Measurements from ENCODE around the gene SPOCD1.

SPOCD1 gene

DNA sequence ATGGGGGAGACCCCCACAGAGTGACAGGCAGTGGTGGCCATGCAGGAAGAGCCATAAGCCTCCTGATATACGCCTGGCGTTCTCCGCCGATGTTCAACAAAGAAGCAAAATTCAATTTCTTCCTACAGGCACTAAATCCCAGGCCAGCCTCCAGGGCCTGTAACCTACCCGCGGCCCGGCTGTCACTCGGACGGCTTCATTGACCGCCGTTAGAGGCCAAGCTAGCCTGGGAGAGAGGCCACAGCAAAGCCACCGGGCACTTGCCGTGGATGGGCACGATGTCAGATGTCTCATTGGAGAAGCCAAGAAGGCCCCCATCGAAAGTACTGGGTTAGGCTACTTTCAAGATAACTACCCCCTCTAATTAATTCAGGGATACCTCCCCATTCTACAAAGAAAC lies 61.4 kb downstream of the SPOCD1 start:
- no peak for DNase-seq

- peak; percentile 29 for DNase-seq
These were observed 62.0 kb downstream of the SPOCD1 start for GRCh38 chr1:31753707-31754349.

DNA sequence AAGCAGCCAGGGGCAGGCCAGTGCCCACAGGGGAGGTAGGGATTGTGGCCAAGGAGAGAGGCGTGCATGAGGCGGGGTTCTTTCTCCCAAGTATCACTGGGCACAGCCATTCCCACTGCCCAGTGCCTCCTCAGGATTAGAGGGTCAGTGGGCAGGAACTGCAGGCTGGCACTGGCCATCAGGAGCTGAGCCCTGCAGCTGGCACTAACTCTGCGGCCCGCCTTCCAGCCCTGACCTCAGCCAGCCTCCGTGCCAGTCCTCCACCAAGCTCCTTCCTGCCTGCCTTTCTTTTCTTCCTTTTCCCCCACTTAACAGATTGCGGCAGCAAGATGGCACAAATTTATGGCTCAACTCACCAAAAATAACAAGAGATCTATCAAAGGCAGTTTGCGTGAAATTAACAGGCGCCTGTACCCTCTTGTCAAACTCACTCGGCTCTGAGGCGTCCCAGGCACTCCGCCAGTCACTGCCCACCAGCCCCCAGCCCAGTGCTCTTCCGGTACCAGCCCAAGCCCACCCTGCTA lies 62.8 kb downstream of the SPOCD1 start:
- no peak for DNase-seq

DNA sequence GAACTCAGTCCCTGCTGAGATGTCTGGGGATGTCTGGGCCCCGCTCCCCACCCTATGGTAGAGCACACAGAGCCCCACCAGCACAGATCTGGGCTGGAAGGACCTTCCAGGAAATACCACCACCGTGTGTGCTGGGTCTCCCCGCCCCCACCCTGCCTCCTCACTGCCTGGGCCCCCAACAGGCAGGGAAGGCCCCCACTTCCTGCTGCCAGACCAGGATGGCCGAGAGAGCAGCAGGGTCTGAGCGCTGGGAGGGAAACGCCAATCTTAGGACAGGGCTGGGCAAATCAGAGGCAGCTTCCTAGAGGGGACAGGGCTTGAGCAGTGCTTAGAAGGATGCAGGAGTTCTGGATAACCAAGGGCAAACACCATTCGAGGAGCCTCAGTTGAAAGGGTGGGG lies 63.6 kb downstream of the SPOCD1 start:
- no peak for DNase-seq

- DNase-seq: no peak
These were observed 64.0 kb downstream of the SPOCD1 start for GRCh38 chr1:31751822-31752241.

DNA sequence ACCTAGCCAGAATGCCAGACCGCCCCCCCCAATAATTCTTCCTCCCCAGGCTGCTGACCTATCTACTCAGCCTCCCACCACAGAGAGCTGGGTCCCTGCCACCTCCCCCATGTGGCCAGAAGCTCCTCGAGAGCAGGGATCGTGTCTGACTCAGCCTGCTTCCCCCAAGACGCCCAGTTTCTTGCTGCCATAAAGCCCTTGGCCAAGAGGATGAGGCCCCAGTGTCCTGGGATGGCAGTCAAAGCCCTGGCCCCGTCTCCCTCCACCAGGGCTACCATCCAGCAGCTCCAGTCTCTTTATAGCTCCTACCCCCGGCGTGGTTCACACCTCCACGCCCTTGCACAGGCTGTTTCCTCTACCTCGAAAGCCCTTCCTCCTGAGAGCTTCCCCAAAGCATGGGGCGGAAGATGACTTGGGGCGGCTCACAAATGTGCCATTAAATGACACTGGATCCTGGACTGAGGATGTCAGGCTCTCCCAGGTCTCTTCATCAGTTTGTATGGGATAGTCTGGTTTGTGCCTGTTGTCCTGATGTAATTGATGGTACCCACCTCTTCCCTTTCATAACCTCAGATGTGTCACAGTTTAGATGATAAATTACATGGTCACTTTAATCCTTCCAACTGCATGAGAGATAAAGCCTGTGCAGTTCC lies 64.8 kb downstream of the SPOCD1 start:
- no peak for DNase-seq

GRCh38 chr1:31749785-31750735 lies 65.8 kb downstream of the SPOCD1 start:
- DNase-seq: no peak

GRCh38 chr1:31748365-31748764 lies 67.5 kb downstream of the SPOCD1 start:
- DNase-seq: no peak

DNA sequence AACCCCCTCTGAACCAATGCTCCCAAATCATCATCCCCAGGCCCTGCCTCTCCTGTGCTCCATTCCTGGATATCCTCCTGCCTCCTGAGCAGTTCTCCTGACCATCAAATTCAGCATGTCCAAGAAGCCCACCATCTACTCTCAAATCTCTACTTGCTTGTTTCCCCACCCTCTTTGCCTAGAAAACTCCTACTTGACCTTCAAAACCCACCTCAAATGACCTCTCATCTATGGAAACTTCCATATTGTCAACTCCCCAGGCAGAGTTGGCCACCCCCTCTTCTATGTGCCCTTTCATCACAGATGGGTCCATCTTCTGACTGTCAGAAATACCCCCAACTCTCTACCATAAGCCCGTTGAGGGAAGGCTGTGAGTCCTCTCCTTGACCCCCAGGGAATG lies 68.5 kb downstream of the SPOCD1 start:
- no peak for DNase-seq

DNA sequence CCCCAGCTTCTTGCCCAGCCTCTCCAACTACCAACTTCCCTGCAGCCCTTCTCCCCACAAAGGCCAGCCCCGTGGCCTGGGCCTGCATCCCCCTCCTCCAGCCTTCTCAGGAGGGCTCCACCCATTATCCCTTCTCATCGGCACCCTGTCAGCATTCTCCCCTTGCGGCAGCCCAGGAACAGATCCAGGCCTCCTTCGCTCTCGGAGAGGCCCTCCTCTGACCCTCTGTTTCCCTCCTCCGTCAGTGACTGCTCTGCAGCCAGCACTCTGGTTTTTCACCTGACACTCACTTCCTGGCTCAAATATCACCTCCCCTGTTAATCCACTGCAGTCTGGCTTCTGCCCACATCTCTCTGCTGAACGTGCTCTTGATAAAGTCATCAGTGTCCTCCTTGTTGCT lies 69.1 kb downstream of the SPOCD1 start:
- DNase-seq: no peak

GRCh38 chr1:31745946-31746670 lies 69.7 kb downstream of the SPOCD1 start:
- DNase-seq: peak; percentile 60

DNA sequence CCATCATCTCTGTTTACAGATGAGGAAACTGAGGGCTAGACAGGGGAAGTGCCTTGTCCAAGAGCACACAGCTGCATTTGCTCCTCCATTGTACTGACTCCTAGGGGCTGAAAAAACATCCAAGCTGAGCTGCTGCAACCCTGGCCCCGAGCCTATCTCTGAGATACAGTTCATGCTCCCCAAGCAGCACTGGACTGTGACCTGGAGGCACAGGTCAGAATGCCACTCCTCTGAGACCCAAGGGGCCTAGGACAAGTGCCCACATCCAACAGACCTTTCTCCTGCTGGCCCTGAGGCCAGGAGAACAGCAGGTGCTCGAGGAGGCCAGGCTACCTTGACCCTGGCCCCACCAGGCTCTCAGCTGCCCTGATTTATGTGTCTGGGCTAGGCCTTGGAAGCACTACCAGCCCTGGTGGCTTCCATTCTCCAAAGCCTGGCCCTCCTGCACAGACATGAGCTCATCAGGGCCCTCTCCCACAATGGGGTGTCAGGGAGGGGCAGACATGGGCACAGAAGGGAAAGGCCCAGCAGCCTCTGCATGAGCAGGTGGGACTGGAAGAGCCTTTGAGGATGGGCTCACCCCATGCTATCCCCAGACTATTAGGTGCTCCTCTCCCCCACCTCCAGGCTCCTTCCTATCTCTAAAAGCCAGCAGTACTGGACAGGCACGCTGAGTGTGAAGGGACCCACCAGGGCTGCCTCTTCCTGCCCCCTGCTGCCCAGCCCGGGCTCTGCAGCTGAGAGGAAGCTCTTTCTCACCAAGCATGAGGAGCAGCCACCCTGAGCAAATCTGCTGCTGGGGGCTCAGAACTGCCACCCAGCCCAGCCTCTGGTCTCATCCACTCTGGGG lies 70.5 kb downstream of the SPOCD1 start:
- DNase-seq: peak; percentile 53

- no peak for DNase-seq
These were observed 71.5 kb downstream of the SPOCD1 start for GRCh38 chr1:31744165-31744888.

DNA sequence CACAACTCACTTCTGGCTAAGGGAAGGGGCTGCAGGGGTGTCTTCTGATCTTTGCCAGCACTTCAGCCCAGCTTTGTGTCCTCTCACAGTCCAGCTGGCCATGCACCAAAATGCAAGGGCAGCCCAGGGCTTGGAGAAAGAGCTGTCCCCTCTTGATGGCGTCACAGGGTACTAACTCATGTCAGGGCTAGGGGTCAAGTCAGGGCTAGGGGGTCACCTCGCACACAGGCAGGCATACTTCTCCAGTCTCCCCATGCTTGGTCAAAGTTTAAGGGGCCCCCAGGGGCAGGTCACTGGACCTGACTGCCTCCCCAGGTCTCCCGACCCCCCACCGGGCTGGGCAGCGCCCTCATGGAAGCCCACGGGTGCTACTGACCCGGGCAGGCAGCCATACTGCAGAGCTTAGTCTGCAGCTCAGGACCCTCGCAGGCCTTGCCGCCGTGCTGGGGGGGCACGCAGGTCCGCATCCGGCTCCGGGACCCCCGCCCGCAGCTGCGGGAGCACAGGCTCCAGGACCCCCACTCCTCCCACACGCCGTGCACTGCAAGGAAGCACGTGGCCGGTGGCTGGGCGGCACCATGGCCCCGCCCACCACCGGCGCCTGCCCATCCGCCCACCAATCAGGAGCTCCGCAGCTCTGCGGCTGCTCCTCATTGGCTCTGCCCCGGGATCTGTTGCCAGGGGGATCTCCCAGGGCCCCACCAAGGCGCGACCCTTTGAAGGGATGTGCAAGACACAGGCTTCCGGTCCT lies 73.2 kb downstream of the SPOCD1 start:
- DNase-seq: no peak
